HG03575 (cell line): ENCODE measurements around the gene MEGF10.
"Not testable (repeated sequence)": the region's sequence is repeated elsewhere in the genome, so short reads cannot be mapped to it uniquely, and the experiment has no call there.

ENCODE experiments used
- ATAC-seq: cut with Tn5 transposase; IDR thresholded peaks from one replicate; pipeline ENCODE4 v1.9.1; 2021; ENCODE audit not compliant: unreplicated experiment, insufficient number of reproducible peaks, low FRiP score; ENCODE audit errors: extremely low read depth

Gene MEGF10

GRCh38 chr5:127296894-127297293 is 6.3 kb downstream of the MEGF10 start:
- not testable (repeated sequence) for ATAC-seq

- ATAC-seq = no peak
These were observed 6.9 kb downstream of the MEGF10 start for GRCh38 chr5:127297348-127298035.

- ATAC-seq = no peak
These were observed 7.4 kb downstream of the MEGF10 start for GRCh38 chr5:127298036-127298429.

- ATAC-seq = no peak
These were observed 8.1 kb downstream of the MEGF10 start for GRCh38 chr5:127298656-127299055.

- ATAC-seq = no peak
These were observed 9.1 kb downstream of the MEGF10 start for GRCh38 chr5:127299678-127300077.

- ATAC-seq = no peak
These were observed 11.9 kb downstream of the MEGF10 start for GRCh38 chr5:127302509-127302908.

- no peak for ATAC-seq
These were observed 12.8 kb downstream of the MEGF10 start for GRCh38 chr5:127303404-127303803.

- no peak for ATAC-seq
These were observed 14.9 kb downstream of the MEGF10 start for GRCh38 chr5:127305493-127305892.

GRCh38 chr5:127306036-127306435 is 15.4 kb downstream of the MEGF10 start:
- ATAC-seq = no peak

GRCh38 chr5:127306647-127307046 is 16.1 kb downstream of the MEGF10 start:
- no peak for ATAC-seq

- no peak for ATAC-seq
These were observed 17.3 kb downstream of the MEGF10 start for GRCh38 chr5:127307868-127308267.

- ATAC-seq = not testable (repeated sequence)
These were observed 17.7 kb downstream of the MEGF10 start for GRCh38 chr5:127308325-127308724.

- no peak for ATAC-seq
These were observed 18.3 kb downstream of the MEGF10 start for GRCh38 chr5:127308945-127309344.

GRCh38 chr5:127311349-127311748 is 20.8 kb downstream of the MEGF10 start:
- no peak for ATAC-seq

- ATAC-seq = no peak
These were observed 21.4 kb downstream of the MEGF10 start for GRCh38 chr5:127311781-127312525.

- no peak for ATAC-seq
These were observed 22.8 kb downstream of the MEGF10 start for GRCh38 chr5:127313379-127313778.

GRCh38 chr5:127313847-127314473 is 23.4 kb downstream of the MEGF10 start:
- ATAC-seq = peak; percentile 83

GRCh38 chr5:127316011-127316410 is 25.4 kb downstream of the MEGF10 start:
- ATAC-seq = no peak

GRCh38 chr5:127317385-127317784 is 26.8 kb downstream of the MEGF10 start:
- ATAC-seq = not testable (repeated sequence)
